ENCODE data around the gene SRR.
A peak's percentile ranks its signal among the peaks of the same experiment; 100 is the strongest.
"Not testable (repeated sequence)": the region's sequence is repeated elsewhere in the genome, so short reads cannot be mapped to it uniquely, and the experiment has no call there.

Gene SRR

DNA sequence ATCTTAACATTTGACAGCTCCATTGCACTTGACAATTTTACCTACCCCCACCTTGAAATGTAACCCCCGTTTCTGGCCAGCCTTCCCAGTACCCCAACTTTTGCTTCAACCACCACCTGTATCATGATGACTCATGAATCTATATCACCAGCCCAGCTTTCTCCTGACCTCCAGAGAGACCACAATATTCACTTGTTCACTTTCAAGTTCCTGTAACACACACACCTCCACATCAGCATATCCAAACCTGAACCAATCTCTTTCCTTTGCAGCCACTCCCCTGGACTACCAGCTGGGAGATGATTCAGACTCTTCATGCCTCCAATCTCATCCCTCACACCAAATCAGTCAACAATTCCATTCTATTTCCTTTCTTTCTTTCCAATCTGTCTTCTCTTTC, 8.2 kb upstream of the SRR start:
- DNase-seq: no peak

DNA sequence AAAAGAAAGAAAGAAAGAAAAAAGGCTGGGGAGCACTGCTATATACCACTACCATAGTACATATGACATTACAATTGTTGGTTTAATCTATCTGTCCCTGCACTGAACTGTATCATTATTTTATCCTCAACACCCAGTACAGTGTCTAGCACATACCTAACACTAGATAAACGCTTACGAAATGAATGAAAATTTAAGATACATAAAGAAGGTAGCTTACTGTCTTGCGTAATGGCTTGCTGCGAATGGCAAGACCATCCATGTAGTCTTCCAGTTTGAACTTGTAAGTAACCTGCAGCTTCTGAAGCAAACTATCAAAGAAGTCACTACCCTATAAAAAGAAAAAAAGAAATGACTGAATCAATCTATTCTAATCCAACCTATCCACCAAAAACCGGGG, 6.7 kb upstream of the SRR start:
- DNase-seq: no peak

- no peak for DNase-seq
These were observed 4.6 kb upstream of the SRR start for GRCh38 chr17:2299136-2299535.

GRCh38 chr17:2299756-2300155, 4.0 kb upstream of the SRR start:
- no peak for DNase-seq

GRCh38 chr17:2302778-2303203, 959 bp upstream of the SRR start:
- DNase-seq: no peak

GRCh38 chr17:2304931-2305330, 1.2 kb downstream of the SRR start:
- no peak for DNase-seq

DNA sequence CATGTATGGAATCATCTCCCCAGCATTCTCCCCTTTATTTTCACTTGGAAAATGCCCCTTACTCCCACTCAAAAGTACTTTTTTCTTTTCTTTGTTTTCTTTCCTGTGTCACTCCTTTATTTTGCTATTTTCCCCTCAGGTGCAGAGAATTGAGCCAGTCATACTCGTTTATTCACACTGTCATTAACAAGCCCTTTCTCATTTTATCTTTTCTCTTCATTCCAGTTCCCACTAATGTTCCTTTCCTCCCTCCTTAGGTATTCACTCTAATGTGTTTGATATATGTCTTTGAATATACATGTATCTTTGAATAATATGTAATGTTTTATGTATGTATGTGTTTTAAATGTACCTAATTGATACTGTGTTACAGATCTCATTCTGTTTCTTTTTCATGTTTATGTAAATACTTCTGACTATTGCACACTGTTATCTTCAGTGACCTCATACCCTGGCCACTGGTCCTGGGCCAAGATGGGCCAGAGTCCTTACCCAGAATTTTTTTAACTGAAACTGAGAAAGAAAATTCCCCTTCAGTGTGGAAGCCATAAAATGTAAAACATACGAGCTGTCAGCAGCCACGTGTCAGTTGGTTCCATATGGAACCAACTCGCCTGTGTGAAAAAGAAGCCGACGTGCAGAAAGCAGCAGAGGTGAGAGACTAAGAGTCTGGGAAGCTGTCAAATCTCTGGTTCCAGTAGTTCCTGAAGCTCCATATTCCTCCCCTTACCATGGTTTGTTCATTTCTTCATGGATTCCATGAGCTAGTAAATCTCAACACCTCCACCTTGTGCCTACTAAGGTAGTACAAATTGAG, 5.8 kb downstream of the SRR start:
- DNase-seq: no peak

DNA sequence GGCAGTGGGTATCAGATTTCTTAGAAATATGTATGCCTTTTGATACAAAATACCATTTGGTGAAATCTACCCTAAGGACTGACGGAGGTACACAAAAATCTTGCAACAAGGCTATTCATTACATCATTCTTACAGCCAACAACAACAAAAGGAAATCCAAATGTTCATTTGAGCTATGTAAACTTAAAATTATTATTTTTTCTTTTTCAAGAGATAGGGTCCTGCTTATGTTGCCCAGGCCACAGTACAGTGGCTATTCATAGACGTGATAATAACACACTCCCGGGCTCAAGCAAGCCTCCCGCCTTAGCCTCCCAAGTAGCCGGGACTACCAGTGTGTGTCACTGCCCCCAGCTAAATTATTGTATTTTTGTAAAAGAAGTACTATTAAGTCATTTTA, 9.0 kb downstream of the SRR start:
- no peak for DNase-seq

DNA sequence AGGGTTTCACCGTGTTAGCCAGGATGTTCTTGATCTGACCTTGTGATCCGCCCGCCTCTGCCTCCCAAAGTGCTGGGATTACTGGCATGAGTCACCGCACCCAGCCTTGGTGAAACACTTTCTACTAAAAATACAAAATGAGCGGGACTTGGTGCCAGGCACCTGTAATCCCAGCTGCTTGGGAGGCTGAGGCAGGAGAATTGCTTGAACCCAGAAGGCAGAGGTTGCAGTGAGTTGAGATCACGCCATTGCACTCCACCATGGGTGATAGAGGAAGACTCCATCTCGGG, 13.1 kb downstream of the SRR start:
- not testable (repeated sequence) for DNase-seq

DNA sequence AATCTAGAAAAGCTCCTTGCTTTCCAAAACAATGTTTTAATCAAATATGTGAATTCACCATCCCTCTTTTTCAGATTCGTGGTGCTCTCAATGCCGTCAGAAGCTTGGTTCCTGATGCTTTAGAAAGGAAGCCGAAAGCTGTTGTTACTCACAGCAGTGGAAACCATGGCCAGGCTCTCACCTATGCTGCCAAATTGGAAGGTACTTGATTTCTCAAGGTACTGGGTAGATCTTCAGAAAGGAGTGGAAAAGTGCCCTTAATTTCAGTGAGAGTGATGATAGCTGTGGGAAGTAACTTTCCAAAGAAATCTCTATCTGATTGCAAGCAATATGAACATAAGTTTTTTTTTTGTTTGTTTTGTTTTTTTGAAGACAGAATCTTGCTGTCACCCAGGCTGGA, 14.0 kb downstream of the SRR start:
- no peak for DNase-seq

- DNase-seq: no peak
These were observed 15.3 kb downstream of the SRR start for GRCh38 chr17:2319051-2319450.

GRCh38 chr17:2321399-2321798, 17.6 kb downstream of the SRR start:
- DNase-seq: no peak

DNA sequence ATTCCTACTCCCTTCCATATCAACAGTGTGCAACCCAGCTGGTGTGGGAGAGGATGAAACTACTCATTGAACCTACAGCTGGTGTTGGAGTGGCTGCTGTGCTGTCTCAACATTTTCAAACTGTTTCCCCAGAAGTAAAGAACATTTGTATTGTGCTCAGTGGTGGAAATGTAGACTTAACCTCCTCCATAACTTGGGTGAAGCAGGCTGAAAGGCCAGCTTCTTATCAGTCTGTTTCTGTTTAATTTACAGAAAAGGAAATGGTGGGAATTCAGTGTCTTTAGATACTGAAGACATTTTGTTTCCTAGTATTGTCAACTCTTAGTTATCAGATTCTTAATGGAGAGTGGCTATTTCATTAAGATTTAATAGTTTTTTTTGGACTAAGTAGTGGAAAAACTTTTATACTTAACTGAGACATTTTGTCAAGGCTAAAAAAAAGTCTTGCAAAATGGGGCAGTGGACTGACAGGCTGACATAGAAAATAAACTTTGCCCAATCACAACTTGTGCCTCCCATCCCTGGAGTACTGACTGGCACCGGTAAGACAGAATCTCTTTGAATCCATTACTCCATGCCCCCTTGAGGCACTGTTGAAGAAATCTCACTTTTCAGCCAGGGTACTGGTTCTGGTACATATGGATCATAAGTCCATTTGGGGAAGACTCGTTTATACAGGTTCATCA, 20.0 kb downstream of the SRR start:
- no peak for DNase-seq

GRCh38 chr17:2331303-2331702, 27.6 kb downstream of the SRR start:
- no peak for DNase-seq

DNA sequence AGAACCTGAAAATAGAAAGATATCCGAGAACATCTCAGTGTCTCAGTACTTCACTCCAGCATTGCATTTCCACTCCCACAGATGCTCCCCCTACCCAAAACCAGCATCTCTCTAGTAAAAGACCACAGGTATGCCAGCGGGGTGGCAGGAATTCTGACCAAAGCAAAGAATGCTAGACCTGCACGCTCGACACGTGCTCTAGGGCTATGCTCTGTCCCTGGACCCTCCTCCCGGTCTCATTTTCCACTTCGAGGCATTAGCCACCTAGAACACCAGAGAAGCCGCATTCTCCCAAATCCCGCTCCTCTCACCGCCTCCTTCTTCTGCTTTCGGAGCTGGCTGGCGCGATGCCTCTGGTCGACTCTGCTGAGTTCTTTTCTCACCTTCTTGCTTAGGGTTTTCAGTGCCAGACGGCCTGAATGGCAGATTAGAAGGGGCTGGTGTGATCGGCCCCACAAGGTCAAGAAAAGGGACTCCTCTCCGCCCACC, 32.0 kb downstream of the SRR start:
- no peak for DNase-seq

GRCh38 chr17:2336215-2336851, 32.6 kb downstream of the SRR start, which contains the start of gene TSR1:
TSR1 (minus strand) TSS chr17:2336457; CDS start chr17:2336427, 30 bp downstream.
- DNase-seq: peak; percentile 92

DNA sequence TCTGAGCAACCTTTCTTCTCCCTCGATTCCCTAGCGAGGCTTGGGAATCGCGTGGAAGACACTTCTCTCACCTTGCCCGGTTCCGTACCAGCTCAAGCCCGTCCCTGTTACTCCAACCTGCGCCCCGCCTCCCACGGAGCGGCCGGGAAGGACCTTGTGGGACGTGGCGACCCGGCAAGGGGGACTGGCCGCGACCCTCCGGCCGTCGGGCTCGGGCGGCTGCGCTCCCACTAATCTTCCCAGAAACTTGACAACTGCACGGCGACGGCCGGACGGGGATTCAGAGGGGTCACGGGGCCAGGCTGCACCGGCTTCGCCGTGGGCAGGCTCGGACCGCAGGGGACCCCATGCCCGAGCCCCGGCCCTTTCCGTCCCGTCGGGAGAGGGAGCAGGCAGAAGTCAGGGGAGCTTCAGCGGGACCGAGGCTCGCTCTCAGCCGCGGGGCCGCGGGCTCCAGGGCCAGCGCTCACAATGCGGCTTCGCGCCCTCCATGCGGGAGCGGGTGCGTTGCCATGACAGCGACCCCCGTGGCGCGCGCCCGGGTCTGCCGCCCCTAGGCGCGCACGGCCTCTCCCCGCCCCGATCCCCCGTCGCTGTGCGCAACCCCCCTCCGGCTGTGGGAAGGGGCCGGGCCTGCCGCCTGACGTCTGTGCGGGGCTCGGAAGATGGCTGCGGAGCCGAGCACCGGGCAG, 33.2 kb downstream of the SRR start, which contains the start of gene SGSM2:
Gene SGSM2, plus strand, starts transcription at position 650 of the 692 bp plus-strand sequence. CDS start 188 bp downstream, outside the sequence.
- DNase-seq: peak; percentile 80

DNA sequence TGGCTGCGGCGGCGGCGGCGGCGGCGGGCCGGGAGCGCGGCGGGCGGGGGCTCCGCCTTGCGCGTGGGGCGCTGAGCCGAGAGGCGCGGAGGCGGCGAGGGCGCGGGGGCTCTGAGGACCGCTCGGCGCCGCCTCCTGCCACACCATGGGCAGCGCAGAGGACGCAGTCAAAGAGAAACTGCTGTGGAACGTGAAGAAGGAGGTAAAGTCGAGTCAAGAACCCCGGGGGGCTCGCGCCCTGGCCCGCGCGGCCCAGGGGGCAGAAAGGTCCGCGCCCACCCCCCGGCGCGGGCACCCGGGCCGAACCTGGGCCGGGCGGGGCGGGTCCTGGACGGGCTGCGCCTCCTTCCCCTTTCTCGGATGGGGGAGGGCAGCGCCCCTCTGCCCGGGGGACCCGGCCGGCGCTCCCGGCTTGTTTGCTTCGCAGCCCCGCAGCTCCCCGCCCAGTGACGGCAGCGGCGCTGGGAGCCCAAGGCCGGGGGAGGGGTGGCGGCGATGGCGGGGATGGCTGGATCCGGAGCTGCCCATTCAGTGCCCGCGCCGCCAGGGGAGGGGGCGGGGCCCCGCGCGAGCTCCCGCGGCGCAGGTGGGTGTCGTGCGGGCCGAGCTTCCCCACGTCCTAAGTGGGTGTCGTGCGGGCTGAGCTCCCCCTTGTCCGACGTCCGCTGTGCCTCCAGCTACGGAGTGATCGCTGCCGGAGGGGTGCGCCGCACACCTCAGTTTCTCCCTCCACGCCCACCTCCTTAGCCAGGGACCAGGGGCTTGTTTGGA, 34.0 kb downstream of the SRR start:
- DNase-seq: peak; percentile 55

- no peak for DNase-seq
These were observed 34.5 kb downstream of the SRR start for GRCh38 chr17:2338315-2338657.

GRCh38 chr17:2343421-2343820, 39.7 kb downstream of the SRR start:
- no peak for DNase-seq

DNA sequence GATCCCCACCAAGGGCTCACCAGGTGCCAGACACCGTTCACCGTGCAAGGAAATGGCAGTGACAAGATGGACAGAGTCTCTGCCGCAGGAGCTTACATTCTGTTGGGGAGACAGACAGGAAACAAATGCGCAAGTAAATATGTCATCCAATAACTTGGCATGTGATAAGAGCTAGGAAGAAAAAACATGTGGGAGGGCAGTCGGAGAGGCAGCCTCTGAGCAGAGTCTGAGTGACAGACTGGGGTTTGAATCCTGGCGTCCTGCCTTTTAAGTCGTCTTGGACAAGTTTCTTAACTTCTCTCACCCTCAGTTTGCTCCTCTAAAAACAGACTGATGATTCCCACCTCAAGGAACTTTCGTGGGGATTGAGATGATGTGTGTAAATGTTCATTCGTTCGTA, 40.8 kb downstream of the SRR start:
- DNase-seq: no peak

DNA sequence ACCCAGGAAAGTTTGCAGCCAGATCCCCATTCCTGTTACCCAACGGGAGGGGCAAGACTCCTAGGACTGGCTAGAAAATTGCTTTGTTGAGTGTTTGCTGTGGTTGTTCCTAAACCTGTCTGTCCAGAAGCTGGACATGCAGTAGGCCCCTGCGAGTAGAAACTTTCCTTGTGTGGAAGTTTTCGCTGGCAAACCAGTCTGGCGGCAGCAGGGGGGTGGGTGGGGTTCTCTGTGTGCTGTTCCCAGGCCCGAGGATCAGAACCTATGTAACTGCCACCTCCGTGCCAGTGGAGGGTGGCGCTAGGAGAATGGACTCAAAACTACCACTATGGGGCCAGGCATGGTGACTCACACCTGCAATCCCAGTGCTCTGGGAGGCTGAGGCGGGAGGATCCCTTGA, 42.7 kb downstream of the SRR start:
- DNase-seq: no peak
